GM18507 (cell line): ENCODE data around the gene SERINC5.
"Not testable (repeated sequence)": the region's sequence is repeated elsewhere in the genome, so short reads cannot be mapped to it uniquely, and the experiment has no call there.

Experiments
- DNase-seq: peaks from one replicate; pipeline ENCODE4 v3.0.0; 2011; ENCODE audit warnings: low read depth; ENCODE audit not compliant: insufficient read length; ENCODE audit errors: extremely low spot score
- FAIRE-seq: peaks from 2 replicates; lab custom pipeline; 2011; peaks lifted over from hg19 to GRCh38; lab: Jason Lieb, UNC

Gene SERINC5

DNA sequence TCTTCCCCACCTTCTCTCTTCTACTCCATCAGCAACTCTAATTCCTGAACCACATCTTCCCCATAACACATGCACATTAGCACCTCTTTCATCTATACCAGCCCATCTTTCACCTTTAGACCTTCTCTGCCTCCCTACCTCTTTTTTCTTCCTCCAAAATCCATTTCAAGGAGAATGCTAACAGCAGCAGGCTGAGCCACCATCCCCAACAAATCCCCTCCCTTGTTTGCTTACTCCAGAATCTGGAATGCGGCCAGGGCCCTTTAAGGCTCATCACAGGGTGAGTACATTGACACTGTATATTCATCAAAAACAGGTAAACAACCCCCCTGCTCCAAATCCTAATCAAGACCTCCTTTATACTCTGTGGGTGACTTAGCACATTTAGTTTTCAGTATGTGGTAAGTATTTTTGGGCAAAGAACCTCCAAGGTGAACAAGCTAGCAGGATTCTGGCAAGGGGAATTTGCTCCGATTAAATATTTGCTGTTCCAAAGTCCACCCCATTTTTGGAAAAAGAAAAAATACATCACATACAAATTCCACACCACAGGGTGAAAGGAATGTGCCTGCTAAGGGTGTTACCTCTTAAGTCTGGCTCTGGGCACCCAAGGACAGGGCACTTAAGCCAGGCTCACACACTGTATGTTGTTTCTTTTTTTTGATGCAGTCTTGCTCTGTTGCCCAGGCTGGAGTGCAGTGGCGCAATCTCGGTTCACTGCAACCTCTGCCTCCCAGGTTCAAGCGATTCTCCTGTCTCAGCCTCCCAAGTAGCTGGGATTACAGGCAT lies 71.4 kb downstream of the SERINC5 start:
- DNase-seq (no peak), FAIRE-seq (no peak)

DNA sequence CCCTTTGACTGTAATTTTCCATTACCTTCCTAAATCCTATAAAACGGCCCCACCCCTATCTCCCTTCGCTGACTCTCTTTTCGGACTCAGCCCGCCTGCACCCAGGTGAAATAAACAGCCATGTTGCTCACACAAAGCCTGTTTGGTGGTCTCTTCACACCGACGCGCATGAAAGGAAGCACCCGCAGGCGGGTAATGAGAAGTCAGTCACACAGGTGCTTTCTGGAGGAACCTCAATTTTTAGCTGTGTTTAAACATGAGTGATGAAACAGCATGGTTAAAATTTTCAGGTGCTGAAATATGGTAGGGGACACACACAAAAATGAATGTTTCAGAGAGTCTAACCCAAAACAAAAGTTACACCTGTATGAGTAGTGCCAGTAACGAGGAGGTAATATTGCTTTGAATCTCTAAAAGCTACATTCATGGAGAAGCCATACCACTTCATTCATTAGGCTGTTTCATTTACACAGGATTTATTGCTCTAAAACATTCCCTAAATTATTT lies 72.1 kb downstream of the SERINC5 start:
- not testable (repeated sequence) for FAIRE-seq

DNA sequence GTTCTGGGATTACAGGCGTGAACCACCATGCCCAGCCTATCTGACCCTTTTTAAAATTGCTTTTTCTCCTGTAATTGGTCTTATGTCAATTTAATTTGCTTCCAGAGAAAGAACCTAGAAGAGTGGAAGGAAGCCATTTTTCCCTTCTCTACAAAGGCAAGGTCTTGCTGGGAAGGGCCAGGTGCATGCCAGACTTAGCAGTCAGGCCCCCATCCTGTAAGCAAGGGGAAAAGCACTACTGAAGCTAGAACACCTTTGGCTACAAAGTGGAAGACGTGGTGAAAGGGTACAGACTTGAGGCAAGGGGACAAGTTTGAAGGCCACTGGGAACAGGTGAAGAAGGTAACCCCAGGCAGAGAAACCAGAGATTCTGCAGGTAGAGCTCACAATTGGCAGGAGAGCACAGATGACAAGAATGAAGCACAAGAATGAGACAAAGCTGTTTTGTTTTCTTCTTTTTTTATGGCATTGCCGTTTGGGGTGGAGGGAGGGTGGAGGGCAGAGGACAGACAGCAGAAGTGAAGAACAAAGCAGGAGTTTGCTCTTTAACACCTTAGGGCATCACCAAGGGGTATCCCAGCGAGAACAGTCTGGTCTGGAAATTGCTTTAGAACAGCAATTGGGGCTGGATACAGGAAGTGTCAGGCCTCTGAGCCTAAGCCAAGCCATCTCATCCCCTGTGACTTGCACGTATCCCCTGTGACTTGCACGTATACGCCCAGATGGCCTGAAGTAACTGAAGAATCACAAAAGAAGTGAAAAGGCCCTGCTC lies 72.9 kb downstream of the SERINC5 start:
- no peak for DNase-seq
- no peak for FAIRE-seq

More for the DNA sequence above, 72.1 kb downstream of the SERINC5 start:
- not testable (repeated sequence) for DNase-seq

DNA sequence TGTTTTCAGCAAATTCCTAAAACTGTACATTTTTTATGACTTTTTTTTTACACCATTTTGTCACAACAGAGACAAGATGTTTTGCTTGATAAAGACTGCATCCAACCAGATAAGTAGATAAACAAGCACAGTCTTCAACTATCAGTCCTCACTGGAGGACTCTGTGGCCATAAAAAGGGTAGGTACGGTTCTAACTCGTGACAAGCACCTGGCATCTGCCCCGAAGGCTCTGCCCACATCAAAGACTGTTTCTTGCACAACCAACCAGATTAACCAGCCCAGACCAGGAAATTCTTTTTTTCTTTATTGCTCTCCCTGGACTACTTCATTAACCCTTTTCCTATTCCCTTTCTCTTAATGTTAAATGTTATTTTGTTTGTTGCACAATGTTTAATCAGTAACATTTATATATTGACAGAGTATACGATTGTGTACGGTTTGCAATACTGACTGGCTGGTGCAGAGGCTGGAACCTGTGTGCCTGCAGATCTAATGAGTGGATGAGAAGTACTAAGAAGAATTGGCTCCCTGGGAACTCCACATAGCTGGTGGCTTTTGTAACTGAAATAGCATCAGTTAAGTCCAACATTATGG lies 74.1 kb downstream of the SERINC5 start:
- DNase-seq = no peak
- FAIRE-seq = no peak

DNA sequence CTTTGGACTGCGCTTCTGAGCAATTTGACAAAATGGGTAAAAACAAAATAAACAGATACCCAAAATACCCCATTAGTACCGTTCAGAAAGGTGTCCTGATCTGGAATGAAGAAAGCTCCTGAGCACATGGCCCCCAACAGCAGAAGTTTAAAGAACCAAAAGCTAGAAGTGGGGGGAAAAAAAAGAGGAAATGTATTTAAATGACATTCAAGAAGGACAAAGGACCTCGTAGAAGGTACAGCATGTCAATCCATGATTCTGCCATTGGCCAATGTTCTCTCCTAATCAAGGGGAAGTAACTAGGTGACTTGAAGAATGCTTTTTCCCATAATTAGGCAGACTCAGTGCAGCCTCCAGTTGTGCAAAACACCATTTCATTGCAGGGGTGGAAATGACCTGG lies 78.6 kb downstream of the SERINC5 start:
- FAIRE-seq (no peak), DNase-seq (no peak)

DNA sequence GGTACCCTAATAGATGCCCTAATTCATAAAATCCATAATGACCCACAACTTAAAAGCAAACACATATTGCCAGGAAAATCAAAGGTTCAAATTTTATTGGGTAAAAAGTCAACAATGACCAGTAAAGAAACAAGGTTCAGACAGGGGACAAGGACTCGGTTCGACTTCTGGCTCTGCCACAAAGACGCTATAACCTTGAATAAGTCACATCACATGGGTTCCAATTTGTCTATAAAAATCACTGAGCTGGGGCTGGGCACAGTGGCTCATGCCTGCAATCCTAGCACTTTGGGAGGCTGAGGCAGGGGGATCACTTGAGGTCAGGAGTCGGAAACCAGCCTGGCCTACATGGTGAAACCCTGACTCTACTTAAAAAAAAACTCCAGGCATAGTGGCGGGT lies 80.5 kb downstream of the SERINC5 start:
- FAIRE-seq (no peak), DNase-seq (no peak)

DNA sequence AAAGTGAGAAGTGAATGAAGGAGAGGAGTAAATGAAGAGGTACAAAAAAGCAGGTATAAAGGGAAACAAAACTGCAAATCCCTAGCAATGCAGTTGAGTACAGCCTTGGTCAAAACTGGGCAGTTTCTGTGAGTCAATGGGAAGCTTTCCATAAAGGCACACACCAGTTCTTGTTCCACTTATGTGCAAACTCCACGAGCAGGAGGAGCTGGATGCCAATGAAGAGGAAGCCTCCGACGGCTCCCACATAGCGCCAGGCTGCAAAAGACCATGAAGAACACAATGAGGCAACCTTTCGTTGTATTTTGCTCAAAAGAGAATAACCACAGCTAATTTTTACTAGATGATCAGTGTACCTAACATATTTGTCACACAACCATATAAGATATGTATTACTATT lies 81.1 kb downstream of the SERINC5 start:
- DNase-seq (no peak), FAIRE-seq (no peak)

DNA sequence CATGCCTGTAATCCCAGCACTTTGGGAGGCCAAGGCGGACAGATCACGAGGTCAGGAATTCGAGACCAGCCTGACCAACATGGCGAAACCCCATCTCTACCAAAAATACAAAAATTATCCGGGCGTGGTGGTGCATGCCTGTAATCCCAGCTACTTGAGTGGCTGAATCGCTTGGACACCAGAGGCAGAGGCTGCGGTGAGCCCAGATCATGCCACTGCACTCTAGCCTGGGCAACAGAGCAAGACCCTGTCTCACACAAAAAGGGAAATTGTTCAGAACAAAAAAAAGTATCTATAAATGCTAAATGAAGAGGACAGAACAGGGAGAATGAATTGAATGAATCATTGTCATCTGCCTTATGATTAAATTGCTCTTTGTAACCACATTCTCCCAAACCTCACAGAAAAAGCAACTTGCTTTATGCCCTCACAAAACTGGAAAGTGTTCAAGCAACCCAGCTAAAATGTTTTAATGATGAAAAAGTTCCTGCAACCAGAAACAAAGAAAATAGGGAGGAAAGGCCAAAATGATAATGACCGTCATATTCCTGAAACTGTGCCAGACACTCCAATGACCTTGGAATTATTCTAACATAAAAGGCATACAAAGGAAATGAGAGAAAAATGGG lies 83.7 kb downstream of the SERINC5 start:
- no peak for DNase-seq
- no peak for FAIRE-seq

DNA sequence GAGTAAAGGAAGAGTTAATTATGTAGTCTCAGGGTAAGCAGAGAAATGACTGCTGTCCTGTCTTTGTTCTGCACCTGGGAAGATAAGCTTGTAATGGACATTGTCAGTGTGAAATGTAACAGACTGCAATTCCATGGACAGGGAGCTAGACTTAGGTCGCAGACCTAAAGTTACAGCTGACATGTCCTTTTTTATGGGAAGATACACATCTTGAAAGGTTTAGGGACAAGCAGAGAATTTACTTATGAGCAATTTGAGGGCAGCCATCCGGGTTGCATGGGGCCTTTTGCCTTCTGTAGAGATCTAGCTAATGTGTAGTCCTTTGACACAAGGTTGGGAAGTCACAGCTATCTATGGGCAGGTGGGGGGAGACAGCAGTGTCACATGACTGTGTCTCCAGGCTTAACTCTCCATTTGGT lies 85.7 kb downstream of the SERINC5 start:
- FAIRE-seq (no peak), DNase-seq (no peak)

DNA sequence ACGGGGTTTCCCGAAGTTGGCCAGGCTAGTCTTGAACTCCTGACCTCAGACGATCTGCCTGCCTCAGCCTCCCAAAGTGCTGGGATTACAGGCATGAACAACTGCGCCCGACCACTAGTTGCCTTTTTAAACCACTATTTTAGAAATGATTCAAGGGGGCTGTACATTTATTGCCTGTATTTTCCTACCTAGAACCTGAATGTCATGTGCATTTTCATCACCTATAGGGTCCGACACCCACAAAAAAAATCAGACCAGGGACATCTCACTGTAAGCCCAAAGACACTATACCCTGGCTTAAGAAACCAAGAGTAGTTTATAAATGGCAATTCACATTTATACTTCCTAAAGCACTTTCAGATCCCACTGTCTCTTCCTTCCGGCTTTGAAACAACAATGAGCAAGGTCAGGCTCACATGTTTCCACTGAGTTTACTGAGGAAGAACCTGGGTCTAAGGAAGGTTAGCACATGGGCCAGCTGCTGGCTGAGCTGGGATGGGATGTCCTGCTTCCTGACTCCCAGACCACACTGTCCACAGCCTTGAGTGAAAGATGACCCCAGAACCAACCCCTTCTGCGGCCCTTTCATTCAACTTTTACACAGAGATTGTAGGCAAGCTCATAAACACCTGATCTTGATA lies 87.3 kb downstream of the SERINC5 start:
- no peak for DNase-seq
- no peak for FAIRE-seq

DNA sequence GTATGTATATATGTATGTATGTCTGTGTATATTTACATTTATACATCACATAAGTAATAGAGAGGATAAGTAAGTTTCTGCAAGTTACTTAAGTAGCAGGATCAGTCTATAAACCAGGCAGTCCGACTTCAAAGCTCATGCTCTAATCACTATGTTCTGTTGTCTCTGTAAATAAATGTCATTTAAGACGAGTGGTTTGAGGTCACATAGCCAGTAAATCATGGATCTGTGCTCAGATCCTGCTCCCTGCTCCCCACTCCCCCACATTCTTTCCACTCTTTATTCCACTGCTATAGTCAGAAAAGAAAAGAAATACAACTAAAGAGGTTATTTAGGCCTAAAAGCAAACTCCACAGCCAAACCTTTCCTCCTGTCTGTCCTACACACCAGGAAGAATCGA lies 90.4 kb downstream of the SERINC5 start:
- no peak for FAIRE-seq

DNA sequence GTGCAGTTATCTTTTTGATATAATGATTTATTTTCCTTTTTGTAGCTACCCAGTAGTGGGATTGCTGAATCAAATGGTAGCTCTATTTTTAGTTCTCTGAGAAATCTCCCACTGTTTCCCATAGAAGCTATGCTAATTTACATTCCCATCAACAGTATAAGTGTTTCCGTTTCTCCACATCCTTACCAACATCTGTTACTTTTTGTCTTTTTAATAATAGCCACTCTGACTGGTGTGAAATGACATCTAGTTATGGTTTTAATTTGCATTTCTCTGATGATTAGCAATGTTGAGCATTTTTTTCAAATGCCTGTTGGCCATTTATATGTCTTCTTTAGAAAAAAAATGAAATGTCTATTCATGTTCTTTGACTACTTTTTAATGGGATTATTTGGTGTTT lies 94.7 kb downstream of the SERINC5 start:
- FAIRE-seq (no peak), DNase-seq (no peak)

More for the DNA sequence above, 90.4 kb downstream of the SERINC5 start:
- no peak for DNase-seq

DNA sequence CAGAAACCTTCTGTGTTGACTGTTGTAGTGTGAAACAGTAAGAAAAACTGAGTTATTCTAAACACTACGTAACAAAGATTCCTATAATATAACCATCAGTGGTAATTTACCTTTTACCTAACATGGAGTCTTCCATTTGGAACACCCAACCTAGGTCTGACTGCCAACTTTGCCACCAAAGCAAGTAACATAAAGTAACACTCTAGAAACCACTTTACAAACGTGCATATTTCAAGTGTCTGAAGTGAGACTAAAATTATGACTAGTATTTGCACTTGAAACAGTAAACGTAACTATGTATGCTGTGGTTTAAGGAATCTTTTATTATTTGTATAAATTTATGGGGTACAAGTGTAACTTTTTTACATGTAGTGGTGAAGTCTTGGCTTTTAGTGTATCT lies 95.6 kb downstream of the SERINC5 start:
- no peak for FAIRE-seq
- DNase-seq = no peak

DNA sequence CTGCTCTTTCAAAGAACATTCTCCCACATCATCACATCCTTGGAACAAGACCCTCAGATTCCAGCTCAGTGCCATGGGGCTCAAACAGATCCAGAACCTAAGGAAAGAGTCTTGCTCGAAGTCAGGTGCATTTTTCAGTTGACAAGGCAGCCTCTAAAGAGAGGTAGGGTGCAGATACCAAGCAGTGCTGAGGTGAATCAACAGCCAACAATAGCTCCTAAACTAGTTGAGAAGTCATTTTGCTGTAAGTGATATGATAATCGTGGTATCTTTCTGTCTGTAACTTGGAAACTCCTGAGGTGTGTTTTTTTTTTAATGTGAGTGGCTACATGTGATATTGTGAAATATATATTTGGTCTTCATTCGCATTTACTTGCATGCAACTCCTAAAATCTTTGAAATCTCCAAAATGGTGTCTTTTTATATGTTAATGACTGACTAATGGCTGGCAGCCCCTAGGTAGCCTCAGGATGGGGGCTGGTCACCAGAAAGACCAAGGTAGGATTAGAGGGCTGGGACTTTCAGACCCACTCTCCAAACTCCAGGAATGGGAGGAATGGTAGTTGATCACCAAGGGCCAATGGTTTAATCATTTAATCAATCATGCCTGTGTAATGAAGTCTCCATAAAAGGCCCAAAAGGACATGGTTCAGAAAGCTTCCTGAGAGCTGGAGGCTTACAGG lies 96.6 kb downstream of the SERINC5 start:
- FAIRE-seq (no peak), DNase-seq (no peak)

DNA sequence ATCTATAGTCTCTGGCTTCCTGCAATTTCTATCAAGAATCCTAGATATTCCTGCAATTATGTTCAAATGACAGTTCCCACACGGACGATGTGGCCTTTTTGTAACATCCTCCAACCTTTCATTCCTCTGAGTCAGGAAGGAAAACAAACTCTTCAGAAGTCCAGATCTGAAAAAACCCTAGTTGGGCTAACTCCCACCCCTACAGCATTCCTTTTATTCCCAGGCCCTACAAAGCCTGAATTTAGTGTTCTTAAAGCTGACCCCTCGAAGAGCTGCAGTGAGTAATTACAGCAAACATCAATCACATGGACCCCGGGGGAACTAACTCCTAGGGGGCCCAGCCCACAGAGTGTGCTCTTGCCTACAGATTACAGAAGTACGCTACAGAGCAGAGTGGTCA lies 99.7 kb downstream of the SERINC5 start:
- no peak for FAIRE-seq
- DNase-seq = no peak

DNA sequence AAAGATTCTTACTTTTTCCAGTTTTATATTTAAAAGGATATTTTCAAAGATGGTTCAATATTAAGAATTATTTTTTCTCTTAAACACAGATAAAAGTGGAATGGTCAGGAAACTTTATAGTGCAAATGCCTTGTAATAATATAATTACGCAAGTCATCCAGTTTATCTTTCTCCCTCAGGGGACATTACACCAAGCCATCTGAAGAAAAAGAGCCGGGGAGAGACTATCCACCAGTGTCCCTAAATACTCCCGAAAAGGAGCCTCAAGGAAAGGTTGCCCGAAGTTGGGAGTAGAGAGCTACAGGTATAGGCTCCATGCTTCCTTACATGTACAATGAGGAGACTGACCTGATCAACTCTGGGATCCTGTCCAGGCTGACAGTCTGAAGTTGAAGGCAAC lies 101.1 kb downstream of the SERINC5 start:
- no peak for FAIRE-seq
- no peak for DNase-seq

DNA sequence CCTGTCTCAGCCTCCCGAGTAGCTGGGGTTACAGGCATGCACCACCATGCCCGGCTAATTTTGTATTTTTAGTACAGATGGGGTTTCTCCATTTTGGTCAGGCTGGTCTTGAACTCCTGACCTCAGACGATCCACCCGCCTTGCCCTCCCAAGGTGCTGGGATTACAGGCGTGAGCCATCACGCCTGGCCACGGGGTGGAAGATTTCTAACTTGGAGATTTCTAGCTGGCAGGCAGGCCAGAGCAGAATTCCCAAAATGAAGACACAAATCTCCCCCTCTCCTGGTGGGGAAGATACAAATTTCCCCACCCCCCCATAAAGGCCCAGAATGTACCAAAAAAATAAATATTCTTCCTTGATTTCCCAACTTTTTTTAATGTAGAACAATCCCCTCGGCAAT lies 101.6 kb downstream of the SERINC5 start:
- FAIRE-seq = not testable (repeated sequence)

DNA sequence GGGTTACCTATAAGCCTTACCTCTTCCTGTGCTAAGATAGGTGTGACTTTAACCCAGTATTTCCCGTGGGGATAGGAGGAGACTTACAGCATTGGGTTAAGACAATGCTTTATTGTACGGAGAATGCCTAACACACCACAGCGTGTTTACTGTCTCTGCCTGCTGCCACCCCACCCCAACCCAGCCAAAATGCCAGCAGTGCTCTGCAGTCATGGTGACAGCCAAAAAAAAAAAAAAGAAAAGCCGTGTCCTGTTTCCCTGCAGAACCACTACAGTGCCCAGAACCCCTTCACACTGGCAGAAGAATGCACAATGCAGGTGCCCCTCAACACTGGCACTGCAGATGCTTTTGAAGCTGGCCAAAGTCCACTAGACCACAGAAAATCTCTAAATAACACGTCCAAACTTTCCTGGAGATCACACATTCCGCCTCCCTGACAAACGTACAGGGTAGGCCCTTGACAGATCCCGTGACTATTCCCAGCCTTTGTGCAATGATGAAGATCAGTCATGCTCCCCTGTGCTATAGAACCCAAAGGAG lies 102.2 kb downstream of the SERINC5 start:
- no peak for FAIRE-seq
- no peak for DNase-seq

More for the DNA sequence above, 101.6 kb downstream of the SERINC5 start:
- not testable (repeated sequence) for DNase-seq

DNA sequence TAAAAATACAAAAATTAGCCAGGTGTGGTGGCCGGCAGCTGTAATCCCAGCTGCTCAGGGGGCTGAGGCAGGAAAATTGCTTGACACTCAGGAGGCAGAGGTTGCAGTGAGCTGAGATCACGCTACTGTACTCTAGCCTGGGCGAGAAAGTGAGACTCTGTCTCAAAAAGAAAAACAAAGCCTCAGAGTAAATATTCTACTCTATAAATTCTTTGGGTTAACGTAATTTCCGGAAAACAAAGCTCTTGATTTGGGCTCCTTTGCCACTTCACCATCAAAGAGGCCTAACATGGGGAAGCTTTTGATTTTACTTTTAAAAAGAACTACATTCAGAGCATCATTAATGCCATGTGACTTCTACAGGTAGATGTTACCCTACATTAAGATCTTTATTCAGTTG lies 103.1 kb downstream of the SERINC5 start:
- FAIRE-seq = no peak

More for the DNA sequence above, 103.1 kb downstream of the SERINC5 start:
- no peak for DNase-seq
